ENCODE measurements around the gene SLC35D1.

DNA sequence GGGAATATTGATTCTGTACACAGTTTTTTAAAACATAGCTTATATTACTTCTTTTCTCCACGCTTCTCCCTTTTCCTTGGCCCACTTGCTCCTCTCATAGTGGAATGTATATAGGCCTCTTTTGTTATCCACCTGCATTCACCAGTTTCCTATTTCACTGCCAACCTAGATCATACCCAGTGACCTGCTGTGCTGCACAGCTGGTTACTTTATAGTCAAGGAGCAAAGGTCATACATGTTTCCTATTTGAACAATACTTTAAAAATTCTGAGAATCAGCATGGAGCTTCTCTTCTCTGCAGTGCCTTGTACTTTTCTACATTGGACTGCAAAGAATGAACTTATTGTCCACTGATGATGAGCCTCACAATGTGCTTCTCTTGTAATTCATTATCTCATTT is 4.3 kb upstream of the SLC35D1 start:
- TF ChIP-seq POLR2A (IDR thresholded peaks at IDR 0.05): no peak
- TF ChIP-seq, protein P1, sequence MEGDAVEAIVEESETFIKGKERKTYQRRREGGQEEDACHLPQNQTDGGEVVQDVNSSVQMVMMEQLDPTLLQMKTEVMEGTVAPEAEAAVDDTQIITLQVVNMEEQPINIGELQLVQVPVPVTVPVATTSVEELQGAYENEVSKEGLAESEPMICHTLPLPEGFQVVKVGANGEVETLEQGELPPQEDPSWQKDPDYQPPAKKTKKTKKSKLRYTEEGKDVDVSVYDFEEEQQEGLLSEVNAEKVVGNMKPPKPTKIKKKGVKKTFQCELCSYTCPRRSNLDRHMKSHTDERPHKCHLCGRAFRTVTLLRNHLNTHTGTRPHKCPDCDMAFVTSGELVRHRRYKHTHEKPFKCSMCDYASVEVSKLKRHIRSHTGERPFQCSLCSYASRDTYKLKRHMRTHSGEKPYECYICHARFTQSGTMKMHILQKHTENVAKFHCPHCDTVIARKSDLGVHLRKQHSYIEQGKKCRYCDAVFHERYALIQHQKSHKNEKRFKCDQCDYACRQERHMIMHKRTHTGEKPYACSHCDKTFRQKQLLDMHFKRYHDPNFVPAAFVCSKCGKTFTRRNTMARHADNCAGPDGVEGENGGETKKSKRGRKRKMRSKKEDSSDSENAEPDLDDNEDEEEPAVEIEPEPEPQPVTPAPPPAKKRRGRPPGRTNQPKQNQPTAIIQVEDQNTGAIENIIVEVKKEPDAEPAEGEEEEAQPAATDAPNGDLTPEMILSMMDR (IDR thresholded peaks at IDR 0.05): no peak

Data from upper lobe of left lung (tissue), 4 donors.